Breast epithelium (tissue), 3 donors: ENCODE data around the gene GPR39.

ENCODE experiments used
- POLR2A ChIP-seq: fragments of 450-650 bp; IDR thresholded peaks from one replicate; pipeline ENCODE4 v1.6.1; 2016; ENCODE audit warnings: antibody characterized with exemption, mild to moderate bottlenecking, moderate library complexity
- POLR2AphosphoS5 ChIP-seq, 3 donors: sonication (generic); formaldehyde crosslinking; IDR thresholded peaks; one replicate each; pipeline ENCODE4 v1.6.1; 2017; ENCODE audit warnings: antibody characterized with exemption in 3 of 3
- TF ChIP-seq, protein P1 (sequence below), 3 donors: fragments of 450-650 bp; IDR thresholded peaks; one replicate each; pipeline ENCODE4 v1.5.1; 2016 to 2017; ENCODE audit warnings: antibody characterized with exemption in 3 of 3, mild to moderate bottlenecking in 3 of 3, moderate library complexity in 3 of 3

DNA sequence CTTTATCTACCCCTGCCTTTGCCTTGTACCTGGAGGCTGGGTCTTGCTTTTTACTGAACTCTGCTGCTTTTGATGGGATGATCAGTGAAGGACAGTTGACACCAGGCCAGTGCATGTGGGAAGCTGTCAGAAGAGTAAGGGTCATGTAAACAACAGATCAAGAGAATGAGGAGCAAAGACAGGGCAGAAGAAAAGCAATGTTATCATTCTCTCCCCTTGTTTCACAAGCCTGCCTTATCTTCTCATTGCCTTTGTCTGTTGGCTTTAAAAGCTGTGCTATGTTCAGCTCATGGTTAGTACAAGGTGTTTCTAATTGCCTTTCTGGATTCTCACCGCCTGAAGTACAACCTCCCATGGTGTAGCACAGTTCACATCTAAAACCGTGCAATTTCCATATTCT lies 225.8 kb downstream of the GPR39 start:
- TF ChIP-seq, protein P1, sequence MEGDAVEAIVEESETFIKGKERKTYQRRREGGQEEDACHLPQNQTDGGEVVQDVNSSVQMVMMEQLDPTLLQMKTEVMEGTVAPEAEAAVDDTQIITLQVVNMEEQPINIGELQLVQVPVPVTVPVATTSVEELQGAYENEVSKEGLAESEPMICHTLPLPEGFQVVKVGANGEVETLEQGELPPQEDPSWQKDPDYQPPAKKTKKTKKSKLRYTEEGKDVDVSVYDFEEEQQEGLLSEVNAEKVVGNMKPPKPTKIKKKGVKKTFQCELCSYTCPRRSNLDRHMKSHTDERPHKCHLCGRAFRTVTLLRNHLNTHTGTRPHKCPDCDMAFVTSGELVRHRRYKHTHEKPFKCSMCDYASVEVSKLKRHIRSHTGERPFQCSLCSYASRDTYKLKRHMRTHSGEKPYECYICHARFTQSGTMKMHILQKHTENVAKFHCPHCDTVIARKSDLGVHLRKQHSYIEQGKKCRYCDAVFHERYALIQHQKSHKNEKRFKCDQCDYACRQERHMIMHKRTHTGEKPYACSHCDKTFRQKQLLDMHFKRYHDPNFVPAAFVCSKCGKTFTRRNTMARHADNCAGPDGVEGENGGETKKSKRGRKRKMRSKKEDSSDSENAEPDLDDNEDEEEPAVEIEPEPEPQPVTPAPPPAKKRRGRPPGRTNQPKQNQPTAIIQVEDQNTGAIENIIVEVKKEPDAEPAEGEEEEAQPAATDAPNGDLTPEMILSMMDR (IDR thresholded peaks at IDR 0.05), result no peak
- no peak for TF ChIP-seq POLR2A
- TF ChIP-seq POLR2AphosphoS5 (IDR thresholded peaks at IDR 0.05), result no peak
